DLD1 (cell line): Measurements from ENCODE around the gene SLC25A45.

Experiments used
- in situ Hi-C: cut with HindIII; loops from 2 replicates; pipeline ENCODE4 v1.10.0; 2017; ENCODE audit warnings: low sequenced_read_pairs

Gene SLC25A45

GRCh38 chr11:65411681-65412070, 29.2 kb upstream of the SLC25A45 start:
- in situ Hi-C loops: no loop called here

GRCh38 chr11:65410936-65411680, 28.7 kb upstream of the SLC25A45 start:
- in situ Hi-C loops: no loop called here

- in situ Hi-C loops: no loop called here
Observed at GRCh38 chr11:65404638-65405339, 22.3 kb upstream of the SLC25A45 start.

- in situ Hi-C loops: no loop called here
Observed at GRCh38 chr11:65404210-65404609, 21.8 kb upstream of the SLC25A45 start.

- in situ Hi-C loops: no loop called here
Observed at GRCh38 chr11:65403607-65404121, 21.2 kb upstream of the SLC25A45 start.

GRCh38 chr11:65402790-65403189, 20.3 kb upstream of the SLC25A45 start:
- in situ Hi-C loops: no loop called here

- in situ Hi-C loops: no loop called here
Observed at GRCh38 chr11:65401803-65402248, 19.4 kb upstream of the SLC25A45 start.

GRCh38 chr11:65401073-65401802, 18.8 kb upstream of the SLC25A45 start:
- in situ Hi-C loops: no loop called here

- in situ Hi-C loops: no loop called here
Observed at GRCh38 chr11:65400307-65401072, 18.0 kb upstream of the SLC25A45 start.

- in situ Hi-C loops: no loop called here
Observed at GRCh38 chr11:65399845-65400244, 17.4 kb upstream of the SLC25A45 start.

GRCh38 chr11:65399249-65399648, 16.8 kb upstream of the SLC25A45 start:
- in situ Hi-C loops: no loop called here

- in situ Hi-C loops: no loop called here
Observed at GRCh38 chr11:65398362-65398910, 16.0 kb upstream of the SLC25A45 start.

- in situ Hi-C loops: no loop called here
Observed at GRCh38 chr11:65396769-65397745, 14.6 kb upstream of the SLC25A45 start.

GRCh38 chr11:65395961-65396530, 13.6 kb upstream of the SLC25A45 start:
- in situ Hi-C loops: no loop called here

GRCh38 chr11:65394125-65394536, 11.7 kb upstream of the SLC25A45 start:
- in situ Hi-C loops: no loop called here

GRCh38 chr11:65393513-65394079, 11.2 kb upstream of the SLC25A45 start:
- in situ Hi-C loops: no loop called here

- in situ Hi-C loops: no loop called here
Observed at GRCh38 chr11:65392899-65393298, 10.5 kb upstream of the SLC25A45 start.

GRCh38 chr11:65392186-65392829, 9.9 kb upstream of the SLC25A45 start:
- in situ Hi-C loops: no loop called here
